ENCODE data around the gene DAPK1.

DNA sequence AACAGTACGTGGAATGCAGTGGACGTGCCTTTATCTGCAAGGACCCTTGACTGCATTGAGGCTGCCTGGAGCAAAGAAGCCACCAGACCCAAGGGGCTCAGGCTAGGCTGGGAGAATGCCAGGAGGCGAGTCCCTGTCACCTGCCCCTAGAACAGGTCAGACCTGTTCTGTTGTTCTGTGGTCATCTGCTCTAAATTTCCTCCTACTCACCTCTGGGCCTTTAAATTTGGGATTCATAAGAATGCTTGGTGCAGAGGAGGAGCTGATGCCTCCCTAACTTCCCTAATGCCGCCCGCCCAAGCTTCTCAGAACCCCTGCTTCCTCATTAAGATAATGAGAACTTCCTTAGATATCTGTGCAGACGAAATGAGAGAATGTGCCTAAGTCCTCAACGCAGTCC, 32.0 kb downstream of the DAPK1 start:
- TF ChIP-seq, protein P1, sequence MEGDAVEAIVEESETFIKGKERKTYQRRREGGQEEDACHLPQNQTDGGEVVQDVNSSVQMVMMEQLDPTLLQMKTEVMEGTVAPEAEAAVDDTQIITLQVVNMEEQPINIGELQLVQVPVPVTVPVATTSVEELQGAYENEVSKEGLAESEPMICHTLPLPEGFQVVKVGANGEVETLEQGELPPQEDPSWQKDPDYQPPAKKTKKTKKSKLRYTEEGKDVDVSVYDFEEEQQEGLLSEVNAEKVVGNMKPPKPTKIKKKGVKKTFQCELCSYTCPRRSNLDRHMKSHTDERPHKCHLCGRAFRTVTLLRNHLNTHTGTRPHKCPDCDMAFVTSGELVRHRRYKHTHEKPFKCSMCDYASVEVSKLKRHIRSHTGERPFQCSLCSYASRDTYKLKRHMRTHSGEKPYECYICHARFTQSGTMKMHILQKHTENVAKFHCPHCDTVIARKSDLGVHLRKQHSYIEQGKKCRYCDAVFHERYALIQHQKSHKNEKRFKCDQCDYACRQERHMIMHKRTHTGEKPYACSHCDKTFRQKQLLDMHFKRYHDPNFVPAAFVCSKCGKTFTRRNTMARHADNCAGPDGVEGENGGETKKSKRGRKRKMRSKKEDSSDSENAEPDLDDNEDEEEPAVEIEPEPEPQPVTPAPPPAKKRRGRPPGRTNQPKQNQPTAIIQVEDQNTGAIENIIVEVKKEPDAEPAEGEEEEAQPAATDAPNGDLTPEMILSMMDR (IDR thresholded peaks at IDR 0.05; ENCODE audit: poor library complexity, severe bottlenecking), result no peak
- TF ChIP-seq EP300 (conservative IDR thresholded peaks at IDR 0.05; ENCODE audit: poor library complexity, severe bottlenecking) (no peak), RAD21 (conservative IDR thresholded peaks at IDR 0.05) (no peak), EZH2 (IDR thresholded peaks at IDR 0.05; ENCODE audit: borderline replicate concordance, insufficient read depth, low read length, poor library complexity, severe bottlenecking) (no peak), POLR2AphosphoS5 (IDR thresholded peaks at IDR 0.05) (no peak), MXI1 (conservative IDR thresholded peaks at IDR 0.05; ENCODE audit: poor library complexity, severe bottlenecking) (no peak), TAF1 (IDR thresholded peaks at IDR 0.05; ENCODE audit: low read depth) (no peak), SMC3 (conservative IDR thresholded peaks at IDR 0.05; ENCODE audit: poor library complexity) (no peak)
- TF ChIP-seq, protein P2, sequence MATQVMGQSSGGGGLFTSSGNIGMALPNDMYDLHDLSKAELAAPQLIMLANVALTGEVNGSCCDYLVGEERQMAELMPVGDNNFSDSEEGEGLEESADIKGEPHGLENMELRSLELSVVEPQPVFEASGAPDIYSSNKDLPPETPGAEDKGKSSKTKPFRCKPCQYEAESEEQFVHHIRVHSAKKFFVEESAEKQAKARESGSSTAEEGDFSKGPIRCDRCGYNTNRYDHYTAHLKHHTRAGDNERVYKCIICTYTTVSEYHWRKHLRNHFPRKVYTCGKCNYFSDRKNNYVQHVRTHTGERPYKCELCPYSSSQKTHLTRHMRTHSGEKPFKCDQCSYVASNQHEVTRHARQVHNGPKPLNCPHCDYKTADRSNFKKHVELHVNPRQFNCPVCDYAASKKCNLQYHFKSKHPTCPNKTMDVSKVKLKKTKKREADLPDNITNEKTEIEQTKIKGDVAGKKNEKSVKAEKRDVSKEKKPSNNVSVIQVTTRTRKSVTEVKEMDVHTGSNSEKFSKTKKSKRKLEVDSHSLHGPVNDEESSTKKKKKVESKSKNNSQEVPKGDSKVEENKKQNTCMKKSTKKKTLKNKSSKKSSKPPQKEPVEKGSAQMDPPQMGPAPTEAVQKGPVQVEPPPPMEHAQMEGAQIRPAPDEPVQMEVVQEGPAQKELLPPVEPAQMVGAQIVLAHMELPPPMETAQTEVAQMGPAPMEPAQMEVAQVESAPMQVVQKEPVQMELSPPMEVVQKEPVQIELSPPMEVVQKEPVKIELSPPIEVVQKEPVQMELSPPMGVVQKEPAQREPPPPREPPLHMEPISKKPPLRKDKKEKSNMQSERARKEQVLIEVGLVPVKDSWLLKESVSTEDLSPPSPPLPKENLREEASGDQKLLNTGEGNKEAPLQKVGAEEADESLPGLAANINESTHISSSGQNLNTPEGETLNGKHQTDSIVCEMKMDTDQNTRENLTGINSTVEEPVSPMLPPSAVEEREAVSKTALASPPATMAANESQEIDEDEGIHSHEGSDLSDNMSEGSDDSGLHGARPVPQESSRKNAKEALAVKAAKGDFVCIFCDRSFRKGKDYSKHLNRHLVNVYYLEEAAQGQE (IDR thresholded peaks at IDR 0.05; ENCODE audit: borderline replicate concordance), result no peak
